Measurements from ENCODE around the gene IGFALS.

IGFALS gene

DNA sequence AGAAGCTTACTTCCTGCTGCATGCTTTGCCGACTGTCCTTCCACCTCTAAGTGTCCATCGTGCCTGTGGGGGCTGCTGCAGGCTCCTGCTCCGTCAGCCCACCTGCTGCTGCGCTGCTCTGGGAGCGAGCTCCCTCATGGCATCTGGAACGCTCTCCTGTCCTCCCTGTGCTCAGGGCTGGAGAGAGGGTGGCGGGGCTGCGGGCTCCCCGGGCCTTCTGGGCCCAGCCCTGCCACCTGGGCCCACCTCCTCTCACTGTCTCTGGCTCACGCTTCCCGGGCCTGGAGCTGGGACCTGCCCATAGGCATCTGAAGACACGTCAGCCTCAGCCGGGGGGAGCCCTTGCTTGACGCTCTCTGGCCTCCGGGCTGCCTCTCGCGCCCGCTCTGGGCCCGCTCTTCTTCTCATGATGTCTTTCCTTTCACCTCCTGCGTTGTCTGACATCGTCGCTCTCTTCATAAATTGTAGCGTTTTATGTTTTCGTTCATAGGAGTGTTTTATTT is 49.1 kb downstream of the IGFALS start:
- peaks cover 4% of the 10 kb centered on the region for H3K36me3 ChIP-seq (ENCODE audit: control insufficient read depth, insufficient read depth, low read length)
- no peak overlapping the region for H3K27ac ChIP-seq (ENCODE audit: insufficient read depth, low read depth, low read length, poor library complexity, severe bottlenecking)
- no peaks in the 10 kb centered on the region for H3K27me3 ChIP-seq (ENCODE audit: control insufficient read depth, insufficient read depth, low read length, poor library complexity, severe bottlenecking)
- no peak overlapping the region for H3K4me3 ChIP-seq (ENCODE audit: insufficient read depth, low read depth, low read length)
- H3K4me1 ChIP-seq (ENCODE audit: control insufficient read depth, insufficient read depth, low read length) = no peaks in the 10 kb centered on the region
- WGBS, 2 experiments = 92% methylated on average over 20 to 24 of the region's 24 CpGs
- no peaks in the 10 kb centered on the region for H3K9me3 ChIP-seq (ENCODE audit: control insufficient read depth, low read length)

DNA sequence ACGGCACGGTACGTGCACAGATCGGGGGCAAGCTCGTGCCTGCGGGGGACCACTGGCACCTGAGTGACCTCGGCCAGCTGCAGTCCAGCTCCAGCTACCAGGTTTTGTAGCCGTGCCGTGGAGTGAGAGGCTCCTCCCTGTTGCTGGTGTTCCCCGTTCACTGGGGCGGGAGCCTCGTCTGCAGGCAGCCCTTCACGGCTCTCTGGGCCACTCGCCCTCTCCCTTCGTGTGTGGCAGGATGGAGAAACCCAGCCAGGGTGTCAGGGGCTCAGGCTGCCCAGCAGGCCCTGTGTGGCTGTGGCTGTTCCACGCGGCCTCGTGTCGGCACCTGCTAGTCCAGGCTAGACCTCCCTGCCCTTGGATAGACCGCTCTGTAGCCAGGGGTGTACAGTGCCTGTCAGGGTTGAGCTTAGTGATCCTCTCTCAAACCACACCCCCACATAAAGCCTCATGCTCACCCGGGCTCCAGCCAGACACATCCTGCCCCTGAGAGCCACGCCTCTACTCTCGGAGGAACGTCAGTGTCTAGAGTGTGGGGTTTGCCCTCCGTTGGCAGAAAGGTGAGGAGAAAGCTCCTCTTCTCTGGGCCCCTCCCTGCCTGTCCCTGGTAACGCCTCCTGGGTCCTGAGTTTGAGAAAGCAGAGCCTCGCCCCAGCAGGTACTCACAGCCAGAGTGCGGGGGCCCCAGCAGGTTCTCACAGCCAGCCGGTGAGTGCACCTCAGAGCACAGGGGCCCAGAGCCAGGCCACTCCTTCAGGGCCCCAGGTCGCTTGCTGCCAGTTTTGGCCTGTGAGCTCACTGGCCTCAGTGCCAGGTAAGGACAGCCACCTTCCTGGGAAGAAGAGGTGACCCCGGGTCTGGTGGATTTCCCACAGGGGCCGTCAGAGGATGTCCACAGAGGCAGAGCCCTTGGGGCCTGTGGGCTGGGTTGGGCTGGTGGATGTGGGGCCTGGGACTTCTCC is 49.8 kb downstream of the IGFALS start:
- H3K9me3 ChIP-seq (ENCODE audit: control insufficient read depth, low read length) = no peaks in the 10 kb centered on the region
- no peak overlapping the region for H3K27ac ChIP-seq (ENCODE audit: insufficient read depth, low read depth, low read length, poor library complexity, severe bottlenecking)
- 94 to 95% methylated on average over 32 of the region's 32 CpGs for WGBS, 2 experiments
- H3K4me1 ChIP-seq (ENCODE audit: control insufficient read depth, insufficient read depth, low read length) = no peaks in the 10 kb centered on the region
- no peak overlapping the region for H3K4me3 ChIP-seq (ENCODE audit: insufficient read depth, low read depth, low read length)
- H3K36me3 ChIP-seq (ENCODE audit: control insufficient read depth, insufficient read depth, low read length) = peaks cover 4% of the 10 kb centered on the region
- no peaks in the 10 kb centered on the region for H3K27me3 ChIP-seq (ENCODE audit: control insufficient read depth, insufficient read depth, low read length, poor library complexity, severe bottlenecking)

DNA sequence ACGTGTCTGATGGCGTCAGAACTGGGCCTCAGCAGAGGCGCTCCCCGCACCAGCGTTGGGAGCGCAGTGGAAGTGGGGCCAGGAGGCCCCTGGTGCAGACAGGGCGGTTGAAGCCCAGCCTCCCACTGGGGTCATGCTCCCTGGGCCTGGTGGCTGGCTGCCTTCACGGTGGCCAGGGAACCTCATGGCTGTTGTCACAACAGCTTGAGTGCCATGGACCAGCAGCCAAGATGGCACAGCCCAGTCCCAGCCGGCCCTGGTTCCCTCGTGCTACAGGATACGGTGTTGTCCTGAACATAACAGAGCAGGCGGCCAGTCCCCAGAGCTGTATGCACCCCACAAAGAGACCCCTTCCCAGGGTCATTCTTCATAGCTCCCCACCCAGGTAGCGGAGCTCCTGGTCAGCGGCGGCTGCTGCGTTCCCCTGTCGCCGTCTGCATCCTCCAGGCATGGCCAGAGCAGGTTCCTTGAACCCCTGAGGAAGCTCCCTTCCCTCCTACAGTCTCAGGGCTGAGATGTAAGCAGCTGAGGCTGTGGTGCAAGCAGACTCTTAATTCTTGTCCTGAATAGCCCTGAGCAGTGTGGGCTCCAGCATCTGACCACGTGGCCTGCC is 51.8 kb downstream of the IGFALS start:
- no peak overlapping the region for H3K27ac ChIP-seq (ENCODE audit: insufficient read depth, low read depth, low read length, poor library complexity, severe bottlenecking)
- no peaks in the 10 kb centered on the region for H3K27me3 ChIP-seq (ENCODE audit: control insufficient read depth, insufficient read depth, low read length, poor library complexity, severe bottlenecking)
- no peaks in the 10 kb centered on the region for H3K4me1 ChIP-seq (ENCODE audit: control insufficient read depth, insufficient read depth, low read length)
- H3K36me3 ChIP-seq (ENCODE audit: control insufficient read depth, insufficient read depth, low read length) = no peaks in the 10 kb centered on the region
- WGBS, 2 experiments = 94 to 96% methylated on average over 19 of the region's 19 CpGs
- no peak overlapping the region for H3K4me3 ChIP-seq (ENCODE audit: insufficient read depth, low read depth, low read length)
- H3K9me3 ChIP-seq (ENCODE audit: control insufficient read depth, low read length) = no peaks in the 10 kb centered on the region

DNA sequence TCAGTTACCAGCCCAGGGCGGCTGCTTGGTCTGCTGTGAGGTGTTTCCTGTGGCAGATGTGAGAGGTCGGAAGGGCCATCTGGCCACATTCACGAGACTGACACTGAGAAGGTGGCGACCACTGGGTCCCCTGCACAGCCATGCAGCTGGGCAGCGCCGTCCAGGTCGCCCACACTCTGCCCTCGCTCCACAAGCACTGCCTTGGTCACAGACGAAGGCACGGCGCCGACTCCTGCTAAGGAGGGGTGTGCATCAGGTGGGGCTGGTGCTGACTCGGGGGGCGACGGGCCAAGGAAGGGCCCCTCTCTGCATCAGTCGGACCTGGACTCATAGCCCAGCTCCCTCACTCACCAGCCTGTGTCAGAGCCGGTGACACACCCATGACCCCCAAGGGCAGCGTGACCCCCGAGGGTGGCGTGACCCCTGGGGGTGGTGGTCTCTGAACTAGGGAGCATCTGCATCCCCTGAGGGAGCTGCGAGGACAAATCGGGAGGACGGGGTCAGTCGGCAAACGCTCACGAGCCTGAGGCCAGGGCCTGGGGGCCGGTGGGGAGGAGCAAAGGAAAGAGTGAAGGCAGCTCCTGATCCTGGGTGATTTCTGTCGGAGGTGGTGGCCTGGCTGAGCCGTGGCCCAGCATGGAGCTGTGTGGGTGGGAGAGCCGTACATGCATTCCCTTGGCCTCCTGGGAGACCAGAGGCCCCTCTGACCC is 52.6 kb downstream of the IGFALS start:
- 95% methylated on average over 30 of the region's 30 CpGs for whole genome bisulfite sequencing, 2 experiments
- H3K4me1 ChIP-seq (ENCODE audit: control insufficient read depth, insufficient read depth, low read length) = no peaks in the 10 kb centered on the region
- no peaks in the 10 kb centered on the region for H3K27me3 ChIP-seq (ENCODE audit: control insufficient read depth, insufficient read depth, low read length, poor library complexity, severe bottlenecking)
- no peaks in the 10 kb centered on the region for H3K36me3 ChIP-seq (ENCODE audit: control insufficient read depth, insufficient read depth, low read length)
- no peaks in the 10 kb centered on the region for H3K9me3 ChIP-seq (ENCODE audit: control insufficient read depth, low read length)
- H3K4me3 ChIP-seq (ENCODE audit: insufficient read depth, low read depth, low read length) = no peak overlapping the region
- H3K27ac ChIP-seq (ENCODE audit: insufficient read depth, low read depth, low read length, poor library complexity, severe bottlenecking) = no peak overlapping the region

Data from ectodermal cell (in vitro differentiated cells).